GM23338 (cell line): Measurements from ENCODE around the gene ANAPC5. TPM values are rescaled to one million over a fixed set of nuclear protein-coding genes. Genes with fewer than 3 reads are reported as not detected.

Experiments used
- ATAC-seq: fragments of 200-7000 bp; cut with Tn5 transposase; 3 replicates; pipeline ENCODE4 v1.9.1; 2020
- DNase-seq: peaks from one replicate; pipeline ENCODE4 v3.0.0-alpha.2; 2015; ENCODE audit warnings: low spot score
- H2AFZ ChIP-seq: fragments of 200-600 bp; sonication (generic); 2 replicates; pipeline ENCODE4 v1.8.0; 2016; ENCODE audit warnings: antibody characterized with exemption, mild to moderate bottlenecking, moderate library complexity
- H3F3A ChIP-seq: fragments of 200-600 bp; sonication (generic); replicated peaks from 2 replicates; pipeline ENCODE4 v1.8.0; 2017; ENCODE audit warnings: antibody characterized with exemption, mixed run types, low read depth
- H3K27ac ChIP-seq: fragments of 200-600 bp; sonication (generic); 2 replicates; pipeline ENCODE4 v1.6.1; 2016; ENCODE audit warnings: low read depth
- H3K27me3 ChIP-seq: fragments of 200-600 bp; sonication (generic); 2 replicates; pipeline ENCODE4 v1.8.0; 2016; ENCODE audit warnings: mild to moderate bottlenecking, mixed run types, moderate library complexity; ENCODE audit not compliant: insufficient read depth
- H3K36me3 ChIP-seq: fragments of 200-600 bp; sonication (generic); 2 replicates; pipeline ENCODE4 v1.8.0; 2016; ENCODE audit warnings: mild to moderate bottlenecking; ENCODE audit not compliant: insufficient read depth
- H3K4me1 ChIP-seq: fragments of 200-600 bp; sonication (generic); 2 replicates; pipeline ENCODE4 v1.8.0; 2016; ENCODE audit warnings: mild to moderate bottlenecking, moderate library complexity; ENCODE audit not compliant: insufficient read depth
- H3K4me2 ChIP-seq: fragments of 200-600 bp; sonication (generic); 2 replicates; pipeline ENCODE4 v1.7.1; 2017; ENCODE audit warnings: mixed run types
- H3K4me3 ChIP-seq: fragments of 200-600 bp; sonication (generic); 2 replicates; pipeline ENCODE4 v1.6.1; 2016; ENCODE audit warnings: mixed run types
- H3K79me2 ChIP-seq: fragments of 200-600 bp; sonication (generic); replicated peaks from 2 replicates; pipeline ENCODE4 v1.8.0; 2017; ENCODE audit warnings: mild to moderate bottlenecking; ENCODE audit not compliant: insufficient read depth
- H3K9me2 ChIP-seq: fragments of 200-600 bp; sonication (generic); 2 replicates; pipeline ENCODE4 v1.8.0; 2017; ENCODE audit not compliant: insufficient read depth
- H4K20me1 ChIP-seq: fragments of 200-600 bp; sonication (generic); replicated peaks from 2 replicates; pipeline ENCODE4 v1.8.0; 2017; ENCODE audit warnings: mild to moderate bottlenecking; ENCODE audit not compliant: insufficient read depth
- H3K27ac Mint-ChIP-seq: 2 replicates; pipeline ENCODE4 v1.8.0; 2020; ENCODE audit warnings: inconsistent platforms, mild to moderate bottlenecking, moderate library complexity, mixed read lengths
- H3K27me3 Mint-ChIP-seq: 3 replicates; pipeline ENCODE4 v1.8.0; 2022; ENCODE audit warnings: low read depth, mild to moderate bottlenecking, moderate library complexity, mixed read lengths, inconsistent platforms; ENCODE audit not compliant: insufficient read depth, poor library complexity
- H3K36me3 Mint-ChIP-seq: 3 replicates; pipeline ENCODE4 v1.8.0; 2021; ENCODE audit warnings: low read depth, mild to moderate bottlenecking, inconsistent platforms, moderate library complexity, mixed read lengths
- H3K4me1 Mint-ChIP-seq: 3 replicates; pipeline ENCODE4 v1.8.0; 2020; ENCODE audit warnings: mild to moderate bottlenecking, inconsistent platforms, mixed read lengths
- H3K4me3 Mint-ChIP-seq: 3 replicates; pipeline ENCODE4 v1.8.0; 2021; ENCODE audit warnings: moderate library complexity, mild to moderate bottlenecking, inconsistent platforms, mixed read lengths
- H3K9me3 Mint-ChIP-seq: 3 replicates; pipeline ENCODE4 v1.8.0; 2020; ENCODE audit warnings: moderate library complexity, mild to moderate bottlenecking, inconsistent platforms, mixed read lengths
- CREB1 ChIP-seq: fragments of 250-450 bp; sonication (Bioruptor Pico); IDR thresholded peaks from 2 replicates; pipeline ENCODE4 v1.5.0; 2020; ENCODE audit warnings: low read depth, mild to moderate bottlenecking, moderate library complexity
- CTCF ChIP-seq, 2 experiments: fragments of 200-600 bp in 1 of 2; sonication (generic) in 1 of 2; conservative IDR thresholded peaks; 2 replicates each; pipeline versions ENCODE4 v1.5.1 to v1.6.1; 2016 to 2017; ENCODE audit warnings: antibody characterized with exemption in 2 of 2, low read depth in 2 of 2, mild to moderate bottlenecking in 2 of 2, moderate library complexity in 1 of 2
- ETS1 ChIP-seq: IDR thresholded peaks from 2 replicates; pipeline ENCODE4 v1.6.1; 2016; ENCODE audit warnings: antibody characterized with exemption
- EZH2 ChIP-seq: fragments of 200-600 bp; sonication (generic); IDR thresholded peaks from one replicate; pipeline ENCODE4 v1.8.0; 2017; ENCODE audit warnings: antibody characterized with exemption, mild to moderate bottlenecking, low read depth; ENCODE audit not compliant: unreplicated experiment
- JUNB ChIP-seq: IDR thresholded peaks from one replicate; pipeline ENCODE4 v1.6.1; 2016; ENCODE audit warnings: antibody characterized with exemption; ENCODE audit not compliant: unreplicated experiment
- NANOG ChIP-seq: IDR thresholded peaks from 2 replicates; pipeline ENCODE4 v1.6.1; 2016; ENCODE audit warnings: antibody characterized with exemption, borderline replicate concordance
- POLR2AphosphoS5 ChIP-seq: IDR thresholded peaks from 2 replicates; pipeline ENCODE4 v1.6.1; 2016; ENCODE audit warnings: antibody characterized with exemption, low read depth
- REST ChIP-seq: IDR thresholded peaks from one replicate; pipeline ENCODE4 v1.6.1; 2018; ENCODE audit warnings: antibody characterized with exemption; ENCODE audit not compliant: unreplicated experiment
- ZNF331 ChIP-seq: fragments of 250-450 bp; sonication (Bioruptor Pico); IDR thresholded peaks from 2 replicates; pipeline ENCODE4 v1.5.0; 2020; ENCODE audit warnings: low read depth, mild to moderate bottlenecking, moderate library complexity
- polyA plus RNA-seq: library from polyadenylated mRNA; unstranded; fragments of >200 nt; fragmentation: Nextera tagmentation; extraction: Ambion mirVana; gene quantifications from 2 replicates; pipeline ENCODE4 v1.2.1, GENCODE V29; 2016
- total RNA-seq: library from RNA; depleted of rRNA; stranded (reverse); fragments of >200 nt; shearing (Covaris generic); gene quantifications from 2 replicates; pipeline ENCODE4 v1.2.3, GENCODE V29; 2014

The ANAPC5 gene
- total and polyA plus RNA-seq, 2 experiments from 2014 or later: 65.9 to 125 TPM

GRCh38 chr12:121383601-121384021 is 31.4 kb upstream of the ANAPC5 start:
- Histone ChIP-seq H3K36me3 (no peaks in the 10 kb centered on the region), H3K79me2 (no peaks in the 10 kb centered on the region), H3K27ac (no peak overlapping the region), H3K4me2 (no peak overlapping the region), H3F3A (no peaks in the 10 kb centered on the region), H2AFZ (no peak overlapping the region), H3K27me3 (no peaks in the 10 kb centered on the region), H4K20me1 (no peaks in the 10 kb centered on the region), H3K9me2 (no peaks in the 10 kb centered on the region), H3K4me3 (no peak overlapping the region), H3K4me1 (no peaks in the 10 kb centered on the region)
- Mint-ChIP-seq H3K4me3 (no peak overlapping the region), H3K36me3 (no peaks in the 10 kb centered on the region), H3K9me3 (no peaks in the 10 kb centered on the region; the same call in 2 of the 3 replicates), H3K4me1 (no peaks in the 10 kb centered on the region), H3K27me3 (peaks cover 3% of the 10 kb centered on the region), H3K27ac (no peak overlapping the region)
- ATAC-seq (no peak), DNase-seq (no peak)
- TF ChIP-seq ETS1 (no peak), JUNB (no peak), CTCF (conservative IDR thresholded peaks at IDR 0.05; ENCODE audit: low read depth in 2 of 2) (peak; percentile 42 to 46)

- no peaks in the 10 kb centered on the region for H3F3A ChIP-seq
- H3K27me3 ChIP-seq: no peaks in the 10 kb centered on the region
- H3K9me3 Mint-ChIP-seq: peaks cover 3% of the 10 kb centered on the region; the same call in 1 of the 3 replicates
- H3K27ac Mint-ChIP-seq: no peak overlapping the region
- H3K27ac ChIP-seq: no peak overlapping the region
- H3K79me2 ChIP-seq: no peaks in the 10 kb centered on the region
- no peaks in the 10 kb centered on the region for H3K36me3 Mint-ChIP-seq
- H3K4me3 Mint-ChIP-seq: no peak overlapping the region
- peaks cover 3% of the 10 kb centered on the region for H3K27me3 Mint-ChIP-seq
- no peak overlapping the region for H3K4me3 ChIP-seq
- no peak for TF ChIP-seq CREB1
- no peak for TF ChIP-seq ZNF331 (CRISPR knock-in tag)
- TF ChIP-seq POLR2AphosphoS5: no peak
- TF ChIP-seq NANOG: no peak
- TF ChIP-seq EZH2: no peak
- no peaks in the 10 kb centered on the region for H3K4me1 Mint-ChIP-seq
- H3K9me2 ChIP-seq: no peaks in the 10 kb centered on the region
- ATAC-seq (no peak), DNase-seq (no peak)
- no peak overlapping the region for H2AFZ ChIP-seq
- no peaks in the 10 kb centered on the region for H3K36me3 ChIP-seq
- H3K4me2 ChIP-seq: no peak overlapping the region
- no peaks in the 10 kb centered on the region for H4K20me1 ChIP-seq
- no peaks in the 10 kb centered on the region for H3K4me1 ChIP-seq
Measured at GRCh38 chr12:121379945-121380344, 27.7 kb upstream of the ANAPC5 start.

GRCh38 chr12:121378736-121379135 is 26.5 kb upstream of the ANAPC5 start:
- no peak overlapping the region for H2AFZ ChIP-seq
- no peak for ATAC-seq
- H3K27ac ChIP-seq: no peak overlapping the region
- H3K9me2 ChIP-seq: no peaks in the 10 kb centered on the region
- Mint-ChIP-seq H3K36me3 (no peaks in the 10 kb centered on the region), H3K4me3 (no peak overlapping the region), H3K27me3 (no peaks in the 10 kb centered on the region), H3K27ac (no peak overlapping the region), H3K9me3 (peaks cover 5% of the 10 kb centered on the region; the same call in 1 of the 3 replicates), H3K4me1 (no peaks in the 10 kb centered on the region)
- no peaks in the 10 kb centered on the region for H3K36me3 ChIP-seq
- no peaks in the 10 kb centered on the region for H3K4me1 ChIP-seq
- no peaks in the 10 kb centered on the region for H3K27me3 ChIP-seq
- H3F3A ChIP-seq: no peaks in the 10 kb centered on the region
- H3K79me2 ChIP-seq: no peaks in the 10 kb centered on the region
- DNase-seq: no peak
- no peak overlapping the region for H3K4me2 ChIP-seq
- no peak overlapping the region for H3K4me3 ChIP-seq
- H4K20me1 ChIP-seq: no peaks in the 10 kb centered on the region
- TF ChIP-seq CREB1: no peak
- TF ChIP-seq JUNB: no peak
- TF ChIP-seq REST: no peak
- TF ChIP-seq ETS1: no peak
- TF ChIP-seq POLR2AphosphoS5: no peak
- TF ChIP-seq CTCF (conservative IDR thresholded peaks at IDR 0.05; ENCODE audit: low read depth in 2 of 2): no peak
